CMK (cell line): ENCODE data around the gene FAM200B.
A peak's percentile ranks its signal among the peaks of the same experiment; 100 is the strongest.
"Not testable (repeated sequence)": the region's sequence is repeated elsewhere in the genome, so short reads cannot be mapped to it uniquely, and the experiment has no call there.

Experiments
- DNase-seq: peaks from one replicate; pipeline ENCODE4 v3.0.0-alpha.2; 2010; ENCODE audit warnings: low read depth

Gene FAM200B

GRCh38 chr4:15696866-15697265 is 15.2 kb downstream of the FAM200B start:
- no peak for DNase-seq

DNA sequence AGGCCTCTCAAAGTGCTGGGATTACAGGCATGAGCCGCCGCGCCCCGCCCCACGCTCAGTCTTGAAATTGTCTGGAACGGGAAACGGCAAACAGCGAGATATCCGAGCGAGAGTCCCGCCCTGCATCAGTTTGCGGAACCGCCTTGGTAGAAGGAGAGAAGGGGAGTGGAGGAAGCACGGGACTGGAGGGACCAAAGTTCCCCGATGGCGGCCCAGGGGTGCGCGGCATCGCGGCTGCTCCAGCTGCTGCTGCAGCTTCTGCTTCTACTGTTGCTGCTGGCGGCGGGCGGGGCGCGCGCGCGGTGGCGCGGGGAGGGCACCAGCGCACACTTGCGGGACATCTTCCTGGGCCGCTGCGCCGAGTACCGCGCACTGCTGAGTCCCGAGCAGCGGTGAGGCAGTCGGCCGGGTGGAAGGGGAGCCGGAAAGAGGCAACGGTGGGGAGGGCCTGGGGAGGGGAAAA is 21.3 kb downstream of the FAM200B start, which contains the start of gene BST1:
Gene BST1, plus strand, starts transcription at position 125 of the 463 bp plus-strand sequence. Its CDS starts 80 bp downstream, at position 205.
- peak; percentile 27 for DNase-seq

DNA sequence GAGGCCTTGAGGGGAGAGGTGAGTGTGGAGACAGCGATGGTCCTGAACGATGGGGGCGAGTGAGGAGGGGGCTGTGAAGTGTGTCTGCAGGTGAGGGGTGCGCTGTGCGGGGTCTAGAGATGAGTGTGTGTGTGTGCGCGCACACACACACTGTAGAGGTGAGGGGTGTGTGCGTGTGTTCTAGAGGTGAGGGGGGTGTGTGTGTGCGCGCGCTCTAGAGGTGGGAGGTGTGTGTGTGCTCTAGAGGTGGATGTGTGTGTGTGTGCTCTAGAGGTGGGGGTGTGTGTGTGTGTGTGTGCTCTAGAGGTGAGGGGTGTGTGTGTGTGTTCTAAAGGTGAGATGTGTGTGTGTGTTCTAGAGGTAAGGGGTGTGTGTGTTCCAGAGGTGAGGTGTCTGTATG is 21.8 kb downstream of the FAM200B start:
- no peak for DNase-seq

GRCh38 chr4:15704129-15704528 is 22.5 kb downstream of the FAM200B start:
- DNase-seq = no peak

- no peak for DNase-seq
Measured at GRCh38 chr4:15706646-15707362, 25.2 kb downstream of the FAM200B start.

DNA sequence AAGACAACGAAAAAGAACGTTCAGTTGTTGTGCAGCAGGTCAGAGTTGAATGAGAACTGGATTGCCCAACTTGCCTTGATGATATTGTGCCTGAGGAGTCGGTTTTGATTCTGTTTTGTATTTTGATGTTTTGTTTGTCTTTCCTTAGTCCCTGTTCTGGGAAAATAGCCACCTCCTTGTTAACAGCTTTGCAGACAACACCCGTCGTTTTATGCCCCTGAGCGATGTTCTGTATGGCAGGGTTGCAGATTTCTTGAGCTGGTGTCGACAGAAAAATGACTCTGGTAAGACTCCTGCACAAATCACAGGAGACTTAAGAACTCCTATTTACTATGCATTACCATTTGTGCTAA is 25.7 kb downstream of the FAM200B start:
- no peak for DNase-seq

DNA sequence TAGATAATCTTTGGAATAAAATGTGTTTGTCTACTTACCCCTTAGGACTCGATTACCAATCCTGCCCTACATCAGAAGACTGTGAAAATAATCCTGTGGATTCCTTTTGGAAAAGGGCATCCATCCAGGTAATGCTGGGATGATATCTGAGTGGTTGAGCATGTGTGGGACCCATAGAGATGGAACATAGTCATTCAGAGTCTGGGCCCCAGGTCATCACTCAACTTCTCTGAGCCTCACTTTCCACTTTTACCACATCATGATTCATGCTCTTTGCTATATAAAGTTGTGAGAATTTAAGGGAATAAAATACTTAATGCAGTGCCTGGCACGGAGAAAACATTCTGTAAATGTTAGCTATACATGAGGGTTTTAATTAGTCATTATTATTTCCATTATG is 30.1 kb downstream of the FAM200B start:
- DNase-seq = no peak

DNA sequence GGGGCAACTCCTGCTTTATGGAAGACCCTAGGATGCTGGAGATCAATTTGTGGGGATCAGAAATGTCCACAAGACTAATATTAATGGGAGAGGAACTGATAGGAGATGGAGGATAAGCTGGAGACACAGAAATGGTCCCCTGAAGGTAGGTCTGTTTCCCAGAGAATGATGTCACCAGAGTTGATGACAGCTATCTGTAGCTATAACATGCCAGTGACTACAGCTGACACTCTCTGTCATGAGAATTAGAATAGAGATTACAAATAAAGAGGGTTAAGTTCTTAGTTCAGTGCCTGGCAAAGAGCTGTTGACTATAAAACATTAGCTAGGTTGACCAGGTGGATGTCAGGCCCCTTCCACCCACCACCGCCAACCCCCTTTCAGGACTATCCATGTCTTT is 30.6 kb downstream of the FAM200B start:
- no peak for DNase-seq

- DNase-seq = no peak
Measured at GRCh38 chr4:15714141-15714540, 32.5 kb downstream of the FAM200B start.

DNA sequence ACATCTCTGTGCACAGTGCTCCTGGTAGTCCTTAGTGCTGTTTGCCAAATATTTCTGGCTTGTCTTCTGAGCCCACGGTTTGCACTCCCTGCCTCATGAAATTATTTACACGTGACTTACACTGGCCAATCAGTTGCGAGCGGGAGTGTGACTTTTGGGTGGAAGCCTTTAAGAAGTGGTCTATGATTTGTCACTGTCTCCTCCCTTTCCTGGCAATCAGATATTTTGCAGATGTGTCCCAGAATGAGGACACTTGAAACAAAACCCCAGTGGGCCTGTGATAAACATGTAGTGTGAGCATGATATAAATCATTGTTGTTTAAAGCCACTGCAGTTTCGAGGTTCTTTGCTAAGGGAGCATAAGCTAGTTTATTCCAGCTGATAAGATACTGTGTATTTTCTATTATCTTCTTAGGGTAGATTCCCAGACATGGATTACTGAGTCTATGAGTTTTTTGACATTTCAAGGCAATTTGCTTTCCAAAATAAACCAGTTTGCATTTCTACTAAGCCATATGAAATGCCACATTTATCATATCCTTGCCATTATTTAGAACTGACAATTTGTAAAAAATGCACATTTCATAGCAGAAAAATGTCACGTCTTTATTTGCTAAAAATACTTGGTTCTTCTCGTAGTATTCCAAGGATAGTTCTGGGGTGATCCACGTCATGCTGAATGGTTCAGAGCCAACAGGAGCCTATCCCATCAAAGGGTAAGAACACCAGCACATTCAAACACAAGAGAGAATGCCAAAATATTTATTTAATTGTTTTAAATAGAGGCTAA is 33.2 kb downstream of the FAM200B start:
- no peak for DNase-seq

GRCh38 chr4:15716115-15716514 is 34.5 kb downstream of the FAM200B start:
- no peak for DNase-seq

DNA sequence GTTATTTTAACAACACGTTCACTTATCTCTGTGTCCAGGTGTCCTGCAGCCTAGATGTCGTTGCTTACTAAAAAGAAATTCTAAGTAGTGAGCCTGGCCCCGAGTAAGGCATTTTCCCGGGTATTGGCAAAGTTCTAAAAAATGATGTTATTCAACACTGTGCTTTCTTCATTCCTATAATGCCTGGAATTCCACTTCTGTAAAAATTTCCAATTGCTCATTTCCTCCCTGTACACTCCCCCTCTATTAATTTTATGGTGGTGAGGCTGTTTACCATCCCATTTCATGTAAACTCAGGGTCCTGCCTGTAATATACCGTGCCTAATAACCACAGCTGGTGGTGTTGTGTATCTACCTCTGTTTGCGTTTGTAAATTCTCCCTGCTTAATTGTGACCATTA is 35.5 kb downstream of the FAM200B start:
- no peak for DNase-seq

DNA sequence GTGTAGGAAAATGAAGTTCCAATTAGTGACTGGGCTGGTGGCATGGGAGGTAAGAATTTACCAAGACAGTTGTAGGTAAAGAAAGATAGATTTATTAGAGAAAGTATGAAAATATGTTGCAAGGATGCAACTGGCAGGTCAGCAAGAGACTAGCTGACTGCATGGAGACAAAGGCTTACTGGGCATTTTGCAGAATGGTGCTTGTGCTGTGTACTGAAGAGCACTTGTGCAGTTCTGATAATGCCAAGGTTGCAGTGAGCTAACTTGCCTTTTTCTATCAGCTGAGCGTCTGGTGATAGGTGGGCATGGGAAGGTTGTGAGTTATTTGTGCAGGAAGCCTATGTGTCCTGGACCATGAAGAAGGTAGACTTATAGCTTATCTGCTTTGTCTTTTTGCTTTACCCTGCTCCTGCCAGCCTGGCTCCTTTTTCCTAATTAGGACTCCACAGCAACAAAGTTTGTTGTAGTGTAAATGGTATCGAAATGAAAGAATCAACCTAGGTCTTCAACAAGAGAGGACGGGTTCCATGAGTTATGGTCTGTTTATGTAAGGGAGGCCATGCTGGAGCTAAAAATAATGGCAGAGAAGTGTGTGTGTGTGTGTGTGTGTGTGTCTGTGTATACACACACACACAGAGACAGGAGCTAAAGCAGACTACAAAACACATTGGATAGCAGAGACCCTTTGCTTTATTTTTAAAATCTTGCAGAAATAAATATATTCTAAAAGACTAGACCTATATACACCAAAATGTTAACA is 36.2 kb downstream of the FAM200B start:
- DNase-seq = no peak

DNA sequence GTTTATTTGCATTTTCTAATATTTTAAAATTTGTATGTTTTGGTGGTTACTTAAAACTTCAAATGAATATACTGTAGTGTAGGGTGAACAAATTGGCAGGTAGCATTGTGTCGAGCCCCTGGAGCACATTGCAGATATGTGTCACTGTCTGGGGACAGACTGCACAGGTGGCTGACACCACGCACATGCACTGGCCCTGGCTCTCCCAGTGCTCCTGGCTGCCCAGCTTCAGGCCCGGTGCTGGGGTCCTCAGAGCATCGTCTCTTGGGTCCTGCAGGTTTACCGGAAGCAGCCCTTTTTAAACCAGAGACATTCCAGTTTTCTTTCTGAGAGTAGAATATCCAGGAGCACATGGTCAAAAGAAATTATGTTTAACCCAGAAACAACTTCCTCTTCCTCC is 36.8 kb downstream of the FAM200B start:
- DNase-seq = no peak

GRCh38 chr4:15718959-15719358 is 37.3 kb downstream of the FAM200B start:
- no peak for DNase-seq

GRCh38 chr4:15719506-15719905 is 37.9 kb downstream of the FAM200B start:
- DNase-seq = no peak

- DNase-seq = no peak
Measured at GRCh38 chr4:15720851-15721250, 39.2 kb downstream of the FAM200B start.

DNA sequence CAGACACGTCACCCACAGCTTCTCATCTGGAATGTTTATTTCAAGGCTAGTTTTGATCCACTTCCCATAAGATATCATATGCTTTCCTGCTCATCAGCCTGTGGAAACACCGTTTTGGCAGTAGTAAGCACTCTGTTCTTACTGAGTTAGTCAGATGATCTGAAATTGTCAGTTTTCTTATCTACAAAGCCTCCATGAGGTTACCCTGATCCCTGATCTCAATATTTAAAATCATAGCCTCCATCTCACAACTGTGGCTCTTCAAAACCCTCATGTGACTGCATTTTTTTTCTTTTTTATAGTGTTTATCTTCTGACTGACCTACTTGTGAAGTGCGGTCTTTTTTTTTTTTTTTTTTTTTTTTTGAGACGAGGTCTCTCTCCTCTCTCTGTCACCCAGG is 44.0 kb downstream of the FAM200B start:
- no peak for DNase-seq

- DNase-seq = no peak
Measured at GRCh38 chr4:15729910-15730533, 48.4 kb downstream of the FAM200B start.

GRCh38 chr4:15733061-15733460 is 51.4 kb downstream of the FAM200B start:
- not testable (repeated sequence) for DNase-seq

- DNase-seq = no peak
Measured at GRCh38 chr4:15735536-15735935, 53.9 kb downstream of the FAM200B start.

- no peak for DNase-seq
Measured at GRCh38 chr4:15736514-15737050, 55.0 kb downstream of the FAM200B start.
